Measurements from ENCODE around the gene PLCB3. TPM values are rescaled to one million over a fixed set of nuclear protein-coding genes. Genes with fewer than 3 reads are reported as not detected.

PLCB3 gene
- total RNA-seq, 1 donor from 2014 or later = 43.9 TPM

DNA sequence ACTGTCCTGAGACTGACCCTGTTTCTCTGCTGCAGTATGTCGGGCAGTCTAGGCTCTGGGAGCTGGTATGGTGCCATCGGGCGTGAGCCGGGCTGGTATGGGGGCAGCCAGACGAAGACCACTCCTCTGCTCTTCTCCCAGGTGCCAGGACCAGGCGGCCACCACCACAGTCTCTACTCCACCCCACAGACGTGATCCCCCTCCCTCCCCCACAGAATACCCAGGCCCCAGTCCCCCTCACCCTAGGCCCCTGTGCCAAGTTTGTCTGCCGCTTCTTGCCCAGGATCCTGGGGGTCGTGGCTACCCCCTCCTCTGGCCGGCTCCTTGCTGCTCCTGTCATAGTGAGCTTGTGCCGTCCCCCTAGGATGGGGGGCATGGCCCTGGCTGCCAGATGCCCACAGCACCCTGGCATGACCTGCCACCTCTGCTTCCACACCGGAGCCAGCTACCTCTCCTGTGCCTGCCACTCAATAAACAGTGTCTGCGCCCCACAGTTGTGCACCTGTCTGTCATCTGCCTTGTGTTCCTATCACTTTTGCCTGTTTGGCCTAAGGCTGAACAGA lies 37.8 kb downstream of the PLCB3 start:
- ATAC-seq = no peak

GRCh38 chr11:64290352-64291261 lies 39.3 kb downstream of the PLCB3 start:
- ATAC-seq = no peak

DNA sequence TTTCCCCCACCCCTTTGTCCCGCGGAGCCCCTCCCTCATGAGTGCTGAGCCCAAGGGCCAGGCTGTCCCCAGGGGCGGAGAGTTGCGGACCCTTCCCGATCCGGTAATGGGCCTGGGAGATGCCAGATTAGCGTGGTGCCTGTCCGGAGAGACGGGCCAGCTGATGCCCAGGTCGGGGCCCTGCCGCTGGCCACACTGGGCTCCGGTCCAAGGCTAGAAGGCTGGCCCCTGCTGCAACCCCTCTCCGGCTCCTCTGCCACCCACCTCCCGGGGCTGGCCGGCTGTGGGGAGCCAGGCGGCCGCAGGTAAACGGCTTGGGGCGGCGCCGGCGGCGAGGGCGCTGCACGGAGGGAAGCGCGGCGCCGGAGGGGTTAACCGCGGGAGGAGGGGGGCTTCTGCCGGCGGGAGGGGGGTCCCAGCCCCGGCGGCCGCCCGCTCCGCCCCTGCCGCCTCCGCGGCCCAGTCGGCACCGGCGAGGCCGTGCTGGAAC lies 40.0 kb downstream of the PLCB3 start, which contains the start of gene KCNK4:
KCNK4 (plus strand) TSS at position 41 of the 490 bp plus-strand sequence. CDS start 1,717 bp downstream, outside the sequence.
- ATAC-seq = no peak

DNA sequence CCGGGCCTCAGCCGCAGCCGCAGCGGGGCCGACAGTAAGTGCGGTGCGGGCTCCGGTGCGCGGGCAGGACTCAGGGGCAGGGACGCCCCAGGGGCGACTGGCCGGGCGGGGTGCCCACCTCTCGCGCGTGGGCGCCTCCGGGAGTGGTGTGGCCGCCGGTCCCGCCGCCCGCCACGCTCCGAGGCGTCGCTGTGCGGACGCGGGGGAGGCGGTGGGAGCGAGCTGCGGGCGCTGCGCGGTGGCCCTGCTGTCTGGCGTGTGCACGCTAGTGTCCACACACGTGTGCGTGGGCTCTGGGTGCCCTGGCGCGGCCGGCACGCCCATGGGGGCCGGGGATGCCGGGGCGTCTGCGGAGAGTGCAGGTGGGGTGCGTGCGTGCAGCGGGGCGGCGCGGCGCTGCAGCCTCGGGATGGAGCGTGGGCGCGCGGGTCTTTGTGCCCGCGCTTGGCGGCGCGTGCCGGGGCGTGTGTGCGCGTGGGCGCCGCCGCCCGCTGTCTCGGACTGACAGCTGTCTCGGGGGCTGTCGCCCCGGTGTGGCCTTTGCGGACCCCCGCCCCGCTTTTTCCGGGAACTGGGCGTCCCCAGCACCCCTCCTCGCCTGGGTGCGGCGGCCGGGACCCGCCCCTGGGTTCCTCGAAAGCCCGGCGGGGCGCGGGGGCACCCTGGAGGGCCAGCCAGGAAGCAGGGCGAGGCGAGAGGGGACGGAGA lies 40.6 kb downstream of the PLCB3 start:
- no peak for ATAC-seq

DNA sequence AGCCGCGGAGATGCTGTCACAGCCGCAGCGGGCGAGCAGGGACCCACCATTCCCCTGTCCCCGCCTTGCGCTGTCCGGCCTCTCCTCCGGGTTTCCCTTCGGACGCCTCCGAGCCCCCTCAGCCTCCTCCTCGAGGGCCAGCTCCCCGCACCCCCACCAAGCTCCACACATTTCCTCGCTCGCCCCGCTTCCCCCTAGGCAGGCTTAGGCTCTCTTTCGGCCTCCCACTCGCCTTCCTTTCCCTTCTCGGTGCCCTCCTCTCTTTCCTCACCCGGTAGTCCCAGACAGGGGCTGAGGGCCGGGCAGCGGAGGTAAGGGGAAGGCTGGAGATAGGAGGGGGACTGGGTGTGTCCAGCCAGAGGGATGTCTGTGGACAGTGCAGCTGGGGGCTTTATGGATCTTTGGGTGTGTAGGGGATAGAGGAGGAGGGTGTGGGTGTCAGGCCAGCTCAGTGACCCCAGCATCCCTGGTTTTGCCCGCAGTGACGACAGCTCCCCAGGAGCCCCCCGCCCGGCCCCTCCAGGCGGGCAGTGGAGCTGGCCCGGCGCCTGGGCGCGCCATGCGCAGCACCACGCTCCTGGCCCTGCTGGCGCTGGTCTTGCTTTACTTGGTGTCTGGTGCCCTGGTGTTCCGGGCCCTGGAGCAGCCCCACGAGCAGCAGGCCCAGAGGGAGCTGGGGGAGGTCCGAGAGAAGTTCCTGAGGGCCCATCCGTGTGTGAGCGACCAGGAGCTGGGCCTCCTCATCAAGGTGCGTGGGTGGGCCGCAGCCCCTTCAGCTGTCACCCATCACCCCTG lies 41.3 kb downstream of the PLCB3 start:
- no peak for ATAC-seq

GRCh38 chr11:64294774-64295173 lies 43.4 kb downstream of the PLCB3 start:
- no peak for ATAC-seq

DNA sequence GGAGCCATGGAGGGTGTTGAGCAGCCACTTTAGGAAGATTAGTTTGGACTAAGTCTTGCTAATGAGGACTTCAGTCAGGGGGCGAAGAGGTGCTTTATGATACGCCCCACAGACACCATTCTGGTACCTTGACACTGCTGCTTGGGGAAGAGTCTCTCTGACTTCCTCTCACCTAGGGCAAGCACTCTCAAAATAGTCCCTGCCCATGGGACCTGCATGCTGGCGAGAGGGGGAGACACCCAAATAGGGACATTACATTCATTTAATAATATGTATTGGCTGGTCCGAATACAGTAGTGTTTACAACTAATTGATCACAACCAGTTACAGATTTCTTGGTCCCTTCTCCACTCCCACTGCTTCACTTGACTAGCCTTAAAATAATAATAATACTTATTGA lies 44.4 kb downstream of the PLCB3 start:
- ATAC-seq = no peak

DNA sequence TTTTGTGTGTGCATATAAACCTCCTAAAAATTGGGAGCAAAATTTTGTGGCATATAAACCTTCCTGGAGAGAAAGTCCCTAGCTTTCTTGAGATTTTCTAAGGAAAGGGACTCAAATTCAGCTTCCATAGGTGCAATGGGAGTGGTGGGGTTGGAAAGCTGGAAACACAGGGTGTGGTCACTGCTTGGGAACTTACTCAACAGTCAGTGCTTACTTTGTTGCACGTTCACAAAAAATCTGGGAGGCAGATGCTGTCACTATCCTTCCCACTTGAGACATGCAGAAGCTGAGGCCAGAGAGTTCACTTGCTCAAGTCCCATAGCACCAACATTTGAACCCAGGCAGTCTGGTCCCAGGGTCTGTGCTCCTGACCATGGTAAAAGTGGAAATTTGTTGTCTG lies 44.9 kb downstream of the PLCB3 start:
- no peak for ATAC-seq

DNA sequence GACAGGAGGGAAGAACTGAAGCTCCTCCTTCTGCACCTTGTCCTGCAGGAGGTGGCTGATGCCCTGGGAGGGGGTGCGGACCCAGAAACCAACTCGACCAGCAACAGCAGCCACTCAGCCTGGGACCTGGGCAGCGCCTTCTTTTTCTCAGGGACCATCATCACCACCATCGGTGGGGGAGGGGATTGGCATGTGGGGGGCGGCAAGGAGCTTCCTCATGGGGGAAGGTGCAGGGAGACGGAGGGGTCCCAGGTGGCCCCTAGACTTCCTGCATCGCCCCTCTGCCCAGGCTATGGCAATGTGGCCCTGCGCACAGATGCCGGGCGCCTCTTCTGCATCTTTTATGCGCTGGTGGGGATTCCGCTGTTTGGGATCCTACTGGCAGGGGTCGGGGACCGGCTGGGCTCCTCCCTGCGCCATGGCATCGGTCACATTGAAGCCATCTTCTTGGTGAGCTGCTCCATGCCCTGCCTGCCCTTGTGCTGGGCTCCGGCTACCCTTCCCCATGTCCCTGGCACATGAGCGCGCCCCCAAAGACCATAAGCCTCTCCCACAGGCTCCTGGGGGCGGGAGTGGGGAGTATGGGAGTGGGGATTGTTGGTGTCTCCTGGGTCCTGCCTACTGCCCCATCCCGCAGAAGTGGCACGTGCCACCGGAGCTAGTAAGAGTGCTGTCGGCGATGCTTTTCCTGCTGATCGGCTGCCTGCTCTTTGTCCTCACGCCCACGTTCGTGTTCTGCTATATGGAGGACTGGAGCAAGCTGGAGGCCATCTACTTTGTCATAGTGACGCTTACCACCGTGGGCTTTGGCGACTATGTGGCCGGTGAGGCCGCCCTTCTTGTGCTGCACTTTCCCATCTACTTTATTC lies 45.7 kb downstream of the PLCB3 start:
- ATAC-seq = no peak

GRCh38 chr11:64297699-64298358 lies 46.5 kb downstream of the PLCB3 start:
- ATAC-seq = no peak

- no peak for ATAC-seq
Observed at GRCh38 chr11:64298966-64299846, 47.9 kb downstream of the PLCB3 start.

DNA sequence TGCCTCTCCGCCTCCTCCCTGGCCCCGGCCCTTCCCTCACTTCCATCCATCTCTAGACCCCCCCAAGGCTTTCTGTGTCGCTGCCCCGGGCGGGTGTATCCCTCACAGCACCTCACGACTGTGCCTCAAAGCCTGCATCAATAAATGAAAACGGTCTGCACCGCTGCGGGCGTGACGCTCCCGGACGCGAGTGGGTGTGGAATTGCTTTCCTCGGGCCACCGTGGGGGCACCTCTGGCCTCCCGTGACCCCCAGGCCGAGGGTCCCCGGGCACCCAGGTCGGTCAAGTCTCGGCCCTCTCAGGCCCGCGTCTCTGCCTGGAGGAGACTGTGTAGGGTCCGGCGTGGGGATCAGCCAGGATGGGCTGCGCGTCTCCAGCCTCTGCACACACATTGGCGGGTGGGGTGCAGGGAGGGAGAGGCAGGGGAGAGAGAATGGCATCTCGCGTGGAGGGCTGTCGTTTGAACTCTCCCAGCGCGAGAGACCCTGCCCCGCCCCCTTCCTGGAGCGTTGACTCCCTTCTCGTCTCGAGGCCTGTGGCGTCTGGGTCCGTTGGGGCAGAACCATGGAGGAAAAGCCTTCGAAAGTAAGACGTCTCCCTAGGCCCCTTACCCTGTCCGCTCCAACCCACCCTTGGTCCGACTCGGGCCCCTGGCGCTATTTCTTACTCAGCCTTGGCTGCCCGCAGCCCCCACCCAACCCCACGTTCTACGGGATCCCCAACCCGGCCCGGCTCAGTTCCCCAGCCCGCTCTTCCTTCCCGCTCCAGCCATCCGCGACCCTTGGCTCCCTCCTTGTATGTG lies 48.7 kb downstream of the PLCB3 start, which contains the start of gene CATSPERZ:
CATSPERZ (plus strand) TSS at position 512 of the 802 bp plus-strand sequence; CDS start at position 565, 53 bp downstream.
- ATAC-seq = no peak

GRCh38 chr11:64303109-64304031 lies 52.0 kb downstream of the PLCB3 start:
- ATAC-seq = no peak

GRCh38 chr11:64304032-64304315 lies 52.6 kb downstream of the PLCB3 start:
- ATAC-seq = no peak

- ATAC-seq = peak; percentile 50
Observed at GRCh38 chr11:64304316-64305072, 53.2 kb downstream of the PLCB3 start.

- peak; percentile 88 for ATAC-seq
Observed at GRCh38 chr11:64305075-64305690, 53.9 kb downstream of the PLCB3 start, which contains the start of gene ESRRA. Gene ESRRA (plus strand): TSS chr11:64305524. CDS start chr11:64307180, 1,656 bp downstream.

Measured in esophagus mucosa (tissue), 1 donor.